Adipocyte (in vitro differentiated cells): ENCODE results near the gene NHP2.
A peak's percentile ranks its signal among the peaks of the same experiment; 100 is the strongest.
"Not testable (repeated sequence)": the region's sequence is repeated elsewhere in the genome, so short reads cannot be mapped to it uniquely, and the experiment has no call there.

Experiments
- DNase-seq: peaks from one replicate; pipeline ENCODE4 v3.0.0-alpha.2; 2015; ENCODE audit warnings: low read depth
- H3K27me3 ChIP-seq: replicated peaks from 2 replicates; pipeline ENCODE4 v1.7.0; 2013; ENCODE audit warnings: mild to moderate bottlenecking, low read length, moderate library complexity; ENCODE audit not compliant: control insufficient read depth, insufficient read depth
- H3K36me3 ChIP-seq: 2 replicates; pipeline ENCODE4 v1.7.0; 2013; ENCODE audit warnings: low read length, mild to moderate bottlenecking, moderate library complexity; ENCODE audit not compliant: control insufficient read depth, insufficient read depth, severe bottlenecking
- H3K4me1 ChIP-seq: 2 replicates; pipeline ENCODE4 v1.7.0; 2013; ENCODE audit warnings: mild to moderate bottlenecking, low read length, moderate library complexity; ENCODE audit not compliant: control insufficient read depth, insufficient read depth
- H3K4me3 ChIP-seq: 2 replicates; pipeline ENCODE4 v1.7.0; 2013; ENCODE audit warnings: mild to moderate bottlenecking, low read length, moderate library complexity
- H3K9ac ChIP-seq: 2 replicates; pipeline ENCODE4 v1.7.0; 2013; ENCODE audit warnings: mild to moderate bottlenecking, low read length, moderate library complexity
- H3K9me3 ChIP-seq: 2 replicates; pipeline ENCODE4 v1.7.0; 2013; ENCODE audit warnings: mild to moderate bottlenecking, low read length, moderate library complexity; ENCODE audit not compliant: control insufficient read depth

The NHP2 gene

DNA sequence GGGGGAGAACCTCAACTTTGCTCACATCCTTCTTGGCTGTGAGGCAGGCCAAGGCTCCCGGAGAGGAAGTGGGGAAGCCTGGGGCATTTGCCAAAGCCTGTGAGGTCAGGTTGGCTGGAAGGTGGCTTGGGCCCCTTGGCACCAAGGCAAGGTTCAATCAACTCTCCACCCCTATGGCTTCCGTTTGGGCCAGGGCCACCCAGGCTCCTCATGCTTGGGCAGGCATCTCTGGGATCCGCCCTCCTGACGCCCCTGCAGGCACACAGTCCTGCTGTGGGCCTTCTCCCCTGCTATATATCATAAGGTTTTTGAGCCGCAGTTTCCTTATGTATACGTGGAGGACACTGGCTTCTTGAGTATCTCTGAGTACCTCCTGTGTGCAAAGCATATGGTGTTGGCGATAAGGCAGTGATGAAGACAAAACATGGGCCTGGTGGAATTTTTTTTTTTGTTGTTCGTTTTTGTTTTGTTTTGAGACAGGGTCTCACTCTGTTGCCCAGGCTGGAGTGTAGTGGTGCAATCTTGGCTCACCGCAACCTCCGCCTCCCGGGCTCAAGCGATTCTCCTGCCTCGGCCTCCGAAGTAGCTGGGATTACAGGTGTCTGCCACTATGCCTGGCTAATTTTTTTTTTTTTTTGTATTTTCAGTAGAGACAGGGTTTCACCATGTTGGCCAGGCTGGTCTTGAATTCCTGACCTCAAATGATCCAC is 26.2 kb downstream of the NHP2 start:
- H3K9me3 ChIP-seq, DNase-seq, H3K9ac ChIP-seq, H3K36me3 ChIP-seq, H3K4me1 ChIP-seq, H3K4me3 ChIP-seq, H3K27me3 ChIP-seq: not testable (repeated sequence)

DNA sequence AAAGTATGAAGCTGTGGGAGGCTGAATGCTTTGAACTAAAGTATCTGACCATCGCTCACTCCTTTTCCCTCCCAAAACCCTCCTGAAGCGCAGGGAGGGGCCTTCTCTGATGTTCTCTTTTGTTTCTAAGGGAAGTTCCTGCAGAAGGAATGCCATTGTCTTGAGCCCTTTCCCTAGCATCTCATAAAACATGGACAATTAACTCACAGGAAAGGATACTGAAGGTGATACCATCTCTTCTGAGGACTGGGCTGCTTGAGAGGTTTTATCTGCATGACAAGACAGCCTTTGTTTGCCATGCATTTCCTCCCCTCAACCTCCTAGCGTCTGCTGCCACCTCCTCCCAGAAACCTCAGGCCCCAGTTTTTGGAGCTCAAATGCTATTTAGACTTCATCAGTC is 27.1 kb downstream of the NHP2 start:
- no peaks in the 10 kb centered on the region for H3K36me3 ChIP-seq
- no peak overlapping the region for H3K4me3 ChIP-seq
- no peak for DNase-seq
- H3K4me1 ChIP-seq, result peaks cover 4% of the 10 kb centered on the region
- peaks cover 10% of the 10 kb centered on the region for H3K27me3 ChIP-seq
- H3K9ac ChIP-seq, result no peak overlapping the region
- H3K9me3 ChIP-seq, result no peaks in the 10 kb centered on the region

DNA sequence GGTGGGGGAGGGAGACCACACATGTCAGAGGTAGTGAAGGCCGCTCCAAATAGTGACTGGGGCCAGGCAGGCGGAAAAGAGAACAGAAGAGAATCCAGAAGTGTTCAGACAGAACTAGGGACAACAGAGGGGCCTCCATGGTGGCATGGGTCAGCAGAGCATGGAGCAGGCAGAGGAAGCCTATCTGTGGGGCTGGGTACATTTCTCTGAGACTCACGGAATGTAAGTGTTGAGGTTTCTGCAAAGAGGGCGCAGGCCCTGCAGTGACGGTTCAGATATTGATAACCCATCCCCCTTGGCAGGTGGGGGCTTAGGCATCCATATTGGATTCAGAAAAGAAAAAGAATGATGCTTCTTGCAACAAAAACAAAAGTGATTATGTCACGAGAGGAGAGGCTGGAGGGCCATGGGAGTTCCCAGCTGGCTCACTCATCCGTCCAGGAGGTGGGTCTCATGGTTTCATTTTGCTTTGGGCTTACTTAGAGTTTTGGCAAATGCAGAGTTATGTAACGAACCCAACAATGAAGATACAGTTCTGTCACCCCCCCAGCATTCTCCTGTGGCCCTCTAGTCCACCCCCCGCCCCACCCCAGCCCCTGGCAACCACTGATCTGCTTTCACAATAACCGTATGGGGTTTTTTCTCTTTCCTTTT is 28.3 kb downstream of the NHP2 start:
- no peak for DNase-seq
- peaks cover 20% of the 10 kb centered on the region for H3K27me3 ChIP-seq
- H3K9me3 ChIP-seq, result no peaks in the 10 kb centered on the region
- peaks cover 11% of the 10 kb centered on the region for H3K4me1 ChIP-seq
- H3K4me3 ChIP-seq, result no peak overlapping the region
- no peaks in the 10 kb centered on the region for H3K36me3 ChIP-seq
- no peak overlapping the region for H3K9ac ChIP-seq

DNA sequence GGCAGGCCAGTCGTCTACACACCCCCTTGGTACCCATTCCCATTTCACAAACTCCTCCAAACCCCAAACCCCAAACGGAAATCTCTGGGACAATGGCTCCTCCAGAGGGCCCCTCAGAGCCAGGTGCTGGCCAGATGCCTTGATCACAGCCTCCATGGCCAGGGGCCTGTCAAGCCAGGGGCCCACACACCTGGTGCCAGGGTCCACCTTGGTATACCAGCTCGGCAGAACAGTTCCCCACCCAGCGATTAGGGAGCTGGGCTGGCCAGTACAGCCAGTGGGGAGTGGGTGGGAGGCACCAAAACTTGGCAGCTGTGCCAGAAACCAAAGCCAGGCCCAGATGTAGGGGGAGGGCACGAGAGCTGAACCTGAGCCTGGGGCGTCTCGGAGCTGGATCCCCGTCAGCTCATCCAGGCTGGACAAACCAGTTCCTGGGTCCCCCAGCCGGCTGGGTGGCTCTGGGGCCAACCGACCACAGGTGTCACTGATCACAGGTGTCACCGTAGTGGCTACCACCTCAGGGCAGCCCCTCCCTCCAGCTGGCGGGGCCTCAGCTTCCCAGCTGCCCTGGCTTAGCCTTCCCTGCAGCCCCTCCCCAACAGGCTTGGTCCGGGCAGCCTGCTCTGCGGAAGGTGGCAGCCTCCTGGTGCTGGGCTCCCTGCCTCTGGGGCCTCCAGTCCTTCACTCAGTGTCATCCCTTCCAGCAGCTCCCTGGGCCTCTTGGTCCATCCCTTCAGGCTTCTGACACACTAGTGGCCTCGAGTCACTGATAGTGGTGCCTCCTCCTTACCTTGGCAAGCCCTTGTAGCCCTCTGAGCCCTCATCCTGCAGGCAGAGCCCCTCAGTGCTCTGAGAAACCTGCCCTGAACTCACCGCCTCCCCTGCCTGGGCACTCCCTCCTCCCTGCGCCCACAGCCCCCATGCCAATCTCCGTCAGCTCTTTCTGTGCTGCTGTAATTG is 29.4 kb downstream of the NHP2 start:
- no peaks in the 10 kb centered on the region for H3K36me3 ChIP-seq
- H3K4me1 ChIP-seq, result peaks cover 11% of the 10 kb centered on the region
- peaks cover 23% of the 10 kb centered on the region for H3K27me3 ChIP-seq
- no peak overlapping the region for H3K9ac ChIP-seq
- no peak for DNase-seq
- H3K9me3 ChIP-seq, result no peaks in the 10 kb centered on the region
- no peak overlapping the region for H3K4me3 ChIP-seq

DNA sequence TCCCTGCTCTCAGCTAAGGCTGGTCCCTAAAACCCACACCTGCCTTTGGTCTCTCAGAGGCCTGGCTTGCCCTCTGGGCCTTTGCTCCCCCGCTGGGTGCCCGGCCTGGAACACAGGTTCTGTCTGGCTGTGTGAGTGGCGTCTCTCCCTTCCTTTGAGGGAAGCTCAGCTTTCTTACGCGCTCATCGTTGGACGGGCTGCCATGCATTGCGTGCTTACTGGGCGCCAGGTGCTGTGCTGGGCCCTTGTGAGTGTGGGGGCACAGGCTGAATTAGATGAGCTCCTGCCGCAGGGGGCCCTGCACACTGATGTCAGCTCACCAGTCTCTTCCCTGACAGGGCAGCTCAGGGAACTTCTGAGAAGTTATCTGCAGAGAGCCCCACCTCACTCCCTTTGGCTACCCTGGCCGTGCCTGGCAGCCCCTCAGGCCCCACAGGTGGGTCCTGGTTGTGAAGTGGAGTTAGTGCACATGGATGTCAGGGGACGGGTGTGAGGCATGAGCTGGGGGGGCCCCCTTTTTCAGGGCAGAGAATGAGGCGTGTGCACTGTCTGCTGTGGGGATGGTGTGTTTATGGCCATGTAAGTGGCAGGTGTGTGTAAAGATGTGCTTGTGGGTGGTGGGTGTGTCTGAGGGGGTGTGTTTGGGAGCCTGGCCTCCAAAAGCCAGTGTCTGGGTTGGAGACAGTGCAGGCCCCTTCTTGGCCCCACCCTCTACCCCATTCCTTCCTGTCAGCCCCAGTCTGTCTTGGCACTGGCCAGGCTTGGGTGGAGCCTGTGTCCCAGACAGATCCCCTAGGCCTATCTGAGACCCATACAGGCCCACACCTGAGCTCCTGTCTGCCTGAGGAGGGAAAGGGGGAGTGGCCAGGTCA is 30.4 kb downstream of the NHP2 start:
- H3K27me3 ChIP-seq, result peaks cover 25% of the 10 kb centered on the region
- no peak overlapping the region for H3K4me3 ChIP-seq
- no peaks in the 10 kb centered on the region for H3K9me3 ChIP-seq
- H3K36me3 ChIP-seq, result no peaks in the 10 kb centered on the region
- H3K4me1 ChIP-seq, result peaks cover 11% of the 10 kb centered on the region
- DNase-seq, result no peak
- no peak overlapping the region for H3K9ac ChIP-seq

DNA sequence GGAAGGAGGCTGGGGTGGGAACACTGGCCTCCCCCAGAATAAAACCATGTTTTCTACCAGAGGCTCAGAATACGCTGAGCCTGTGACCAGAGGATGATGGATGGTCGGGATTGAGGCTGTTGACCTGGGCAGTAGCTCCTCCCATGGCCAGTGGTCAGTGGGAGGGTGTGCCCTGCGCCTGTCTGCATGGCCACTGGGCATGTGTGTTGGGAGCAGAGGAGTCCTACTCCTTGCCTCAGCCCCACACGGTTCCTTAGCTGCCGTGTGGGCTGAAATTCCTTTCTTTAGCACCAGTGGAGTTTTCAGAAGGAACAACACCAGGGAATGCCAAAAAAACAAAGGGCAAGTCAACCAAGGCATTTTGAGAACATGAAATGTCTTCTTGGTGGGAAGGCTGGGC is 31.3 kb downstream of the NHP2 start:
- Histone ChIP-seq H3K27me3 (peaks cover 27% of the 10 kb centered on the region), H3K9me3 (no peaks in the 10 kb centered on the region), H3K9ac (no peak overlapping the region), H3K4me3 (no peak overlapping the region), H3K4me1 (peaks cover 11% of the 10 kb centered on the region), H3K36me3 (no peaks in the 10 kb centered on the region)
- DNase-seq, result no peak

DNA sequence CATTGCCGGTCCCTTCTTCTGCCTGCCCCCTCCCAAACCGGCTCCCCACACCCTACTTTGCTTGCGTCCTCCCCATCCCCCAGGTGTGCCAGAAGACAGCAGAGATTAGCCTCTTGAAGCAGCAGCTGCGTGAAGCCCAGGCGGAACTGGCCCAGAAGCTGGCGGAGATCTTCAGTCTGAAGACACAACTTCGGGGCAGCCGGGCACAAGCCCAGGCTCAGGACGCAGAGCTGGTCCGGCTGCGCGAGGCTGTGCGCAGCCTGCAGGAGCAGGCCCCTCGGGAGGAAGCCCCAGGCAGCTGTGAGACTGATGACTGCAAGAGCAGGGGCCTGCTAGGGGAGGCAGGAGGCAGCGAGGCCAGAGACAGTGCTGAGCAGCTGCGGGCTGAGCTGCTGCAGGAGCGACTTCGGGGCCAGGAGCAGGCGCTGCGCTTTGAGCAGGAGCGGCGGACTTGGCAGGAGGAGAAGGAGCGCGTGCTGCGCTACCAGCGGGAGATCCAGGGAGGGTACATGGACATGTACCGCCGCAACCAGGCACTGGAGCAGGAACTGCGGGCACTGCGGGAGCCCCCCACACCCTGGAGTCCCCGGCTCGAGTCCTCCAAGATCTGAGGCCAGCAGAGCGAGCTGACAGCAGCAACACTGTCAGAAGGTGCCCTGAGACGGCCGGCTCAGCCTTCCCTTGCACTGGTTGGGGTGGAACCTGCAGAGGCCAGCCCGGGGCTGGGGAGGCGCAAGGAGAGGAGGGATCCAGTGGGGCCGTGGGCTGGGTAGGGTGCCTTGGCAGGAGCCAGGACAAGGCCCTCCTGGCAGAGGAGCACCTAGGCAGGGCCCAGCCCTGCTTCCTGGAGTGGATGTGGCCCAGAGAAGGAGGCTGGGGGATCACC is 32.1 kb downstream of the NHP2 start:
- Histone ChIP-seq H3K36me3 (no peaks in the 10 kb centered on the region), H3K27me3 (peaks cover 34% of the 10 kb centered on the region), H3K9ac (no peak overlapping the region), H3K4me3 (peak overlapping the region; percentile 39), H3K9me3 (no peaks in the 10 kb centered on the region), H3K4me1 (peaks cover 11% of the 10 kb centered on the region)
- DNase-seq, result no peak

DNA sequence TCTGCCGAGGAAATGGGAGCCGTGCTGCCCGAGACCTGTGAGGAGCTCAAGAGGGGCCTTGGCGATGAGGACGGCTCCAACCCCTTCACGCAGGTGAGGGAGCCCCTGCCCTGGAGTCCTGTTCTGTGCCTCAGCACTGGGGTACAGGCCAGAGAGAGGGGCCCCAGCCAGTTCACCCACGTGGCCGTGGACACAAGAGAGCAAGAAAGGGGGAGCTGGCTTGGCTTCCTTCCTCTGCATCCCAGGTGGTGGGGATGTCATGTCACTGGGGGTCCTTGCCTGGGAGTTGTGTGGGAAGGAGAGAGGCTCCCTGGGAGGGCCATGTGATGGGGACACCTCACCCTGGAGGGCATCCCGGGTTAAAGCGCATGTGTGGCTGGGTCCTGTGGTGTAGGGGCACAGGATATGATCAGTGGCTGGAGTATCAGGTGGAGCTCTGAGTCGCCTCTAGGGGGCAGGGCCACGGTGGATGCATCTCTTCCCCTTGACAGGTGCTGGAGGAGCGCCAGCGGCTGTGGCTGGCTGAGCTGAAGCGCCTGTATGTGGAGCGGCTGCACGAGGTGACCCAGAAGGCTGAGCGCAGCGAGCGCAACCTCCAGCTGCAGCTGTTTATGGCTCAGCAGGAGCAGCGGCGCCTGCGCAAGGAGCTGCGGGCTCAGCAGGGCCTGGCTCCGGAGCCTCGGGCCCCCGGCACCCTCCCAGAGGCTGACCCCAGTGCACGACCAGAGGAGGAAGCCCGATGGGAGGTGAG is 32.9 kb downstream of the NHP2 start:
- Histone ChIP-seq H3K36me3 (no peaks in the 10 kb centered on the region), H3K4me3 (peak overlapping the region; percentile 39), H3K27me3 (peaks cover 40% of the 10 kb centered on the region), H3K9ac (no peak overlapping the region), H3K9me3 (no peaks in the 10 kb centered on the region), H3K4me1 (peaks cover 14% of the 10 kb centered on the region)
- no peak for DNase-seq

DNA sequence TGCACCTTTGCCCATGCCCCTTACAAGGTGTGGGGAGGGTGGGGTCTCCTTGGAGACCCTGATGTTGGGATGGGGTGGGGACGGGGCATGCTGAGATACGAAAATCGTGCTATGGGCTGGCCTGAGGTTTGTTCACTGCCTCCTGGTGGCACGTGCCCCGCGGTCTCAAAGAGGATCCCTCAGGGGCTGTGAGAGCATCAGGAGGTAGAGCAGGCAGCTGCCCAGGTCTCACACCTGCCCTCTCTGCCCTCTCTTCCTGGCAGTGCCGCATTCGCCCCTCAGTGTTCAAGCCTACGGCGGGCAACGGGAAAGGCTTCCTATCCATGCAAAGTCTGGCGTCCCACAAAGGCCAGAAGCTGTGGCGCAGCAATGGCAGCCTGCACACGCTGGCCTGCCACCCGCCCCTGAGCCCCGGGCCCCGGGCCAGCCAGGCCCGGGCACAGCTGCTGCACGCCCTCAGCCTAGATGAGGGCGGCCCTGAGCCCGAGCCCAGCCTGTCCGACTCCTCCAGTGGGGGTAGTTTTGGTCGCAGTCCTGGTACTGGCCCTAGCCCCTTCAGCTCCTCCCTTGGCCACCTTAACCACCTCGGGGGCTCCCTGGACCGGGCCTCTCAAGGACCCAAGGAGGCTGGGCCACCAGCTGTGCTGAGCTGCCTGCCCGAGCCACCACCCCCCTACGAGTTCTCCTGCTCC is 33.6 kb downstream of the NHP2 start:
- peaks cover 46% of the 10 kb centered on the region for H3K27me3 ChIP-seq
- H3K36me3 ChIP-seq, result no peaks in the 10 kb centered on the region
- DNase-seq, result no peak
- no peaks in the 10 kb centered on the region for H3K9me3 ChIP-seq
- H3K4me1 ChIP-seq, result peaks cover 14% of the 10 kb centered on the region
- no peak overlapping the region for H3K9ac ChIP-seq
- H3K4me3 ChIP-seq, result no peak overlapping the region
